HG02943 (cell line): ENCODE data around the gene PDE4C.

Source experiments
- ATAC-seq: cut with Tn5 transposase; IDR thresholded peaks from one replicate; pipeline ENCODE4 v1.9.1; 2021; ENCODE audit warnings: mild to moderate bottlenecking, low read depth, moderate library complexity; ENCODE audit not compliant: unreplicated experiment

PDE4C gene

GRCh38 chr19:18225702-18226468 lies at the start of gene PDE4C:
PDE4C (minus strand) TSS chr19:18226438; CDS start chr19:18226415, 23 bp downstream.
- no peak for ATAC-seq

- ATAC-seq = no peak
Measured at GRCh38 chr19:18274781-18275356, 48.6 kb upstream of the PDE4C start.

GRCh38 chr19:18274219-18274780 lies 48.1 kb upstream of the PDE4C start, which contains the start of gene IQCN:
IQCN (minus strand) TSS chr19:18274452; CDS start chr19:18269478, 4,974 bp downstream.
- ATAC-seq = no peak

- ATAC-seq = no peak
Measured at GRCh38 chr19:18273561-18274218, 47.5 kb upstream of the PDE4C start.

DNA sequence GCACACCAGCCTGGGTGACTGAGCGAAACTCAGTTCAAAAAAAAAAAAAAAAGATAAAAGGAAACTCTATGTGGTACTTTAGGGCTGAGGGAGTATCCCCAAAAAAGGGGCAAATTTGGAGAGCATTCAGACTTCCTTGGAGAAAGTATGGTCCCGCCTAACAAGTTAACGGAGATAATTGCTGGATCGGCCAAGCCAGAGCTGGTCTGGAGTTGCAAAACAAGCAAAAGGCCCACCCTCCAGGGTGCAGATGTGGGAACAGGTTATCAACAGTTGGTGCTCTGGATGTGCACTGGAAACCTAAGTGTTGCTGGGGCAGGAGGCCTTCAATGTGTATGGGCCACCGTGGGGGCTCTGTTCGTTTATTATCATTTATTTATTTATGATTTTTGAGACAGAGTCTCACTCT lies 45.2 kb upstream of the PDE4C start:
- ATAC-seq = no peak

- ATAC-seq = no peak
Measured at GRCh38 chr19:18270326-18270725, 44.1 kb upstream of the PDE4C start.

DNA sequence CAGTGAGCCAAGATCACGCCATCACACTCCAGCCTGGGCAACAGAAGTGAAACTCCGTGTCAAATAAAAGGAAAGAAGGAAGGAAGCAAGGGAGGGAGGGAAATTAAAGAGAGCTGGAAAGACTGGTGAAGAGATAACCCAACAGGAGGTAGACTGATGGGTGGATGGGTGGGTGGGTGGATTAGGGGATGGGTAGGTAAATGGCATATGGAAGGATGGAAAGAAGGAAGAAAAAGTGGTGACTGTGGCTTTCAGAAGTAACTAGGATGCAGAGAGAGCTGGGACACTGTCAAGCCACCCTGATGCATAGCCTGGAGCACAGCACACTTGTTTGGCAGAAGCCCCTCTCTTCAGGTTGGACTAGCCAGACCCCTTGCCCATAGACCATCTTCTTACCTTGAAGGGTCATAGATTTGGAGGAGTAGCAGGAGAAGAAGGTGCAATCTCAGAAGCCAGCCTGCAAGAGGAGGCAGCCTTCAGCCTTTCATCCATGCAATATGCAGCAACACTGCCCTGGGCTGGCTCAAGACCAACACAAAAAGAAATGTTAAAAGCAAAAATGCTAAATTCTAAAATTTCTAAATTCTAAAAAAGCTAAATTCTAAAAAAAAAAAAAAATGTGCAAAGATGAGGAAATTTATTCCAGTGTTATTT lies 43.0 kb upstream of the PDE4C start:
- no peak for ATAC-seq

- no peak for ATAC-seq
Measured at GRCh38 chr19:18266771-18267686, 40.8 kb upstream of the PDE4C start.

- ATAC-seq = no peak
Measured at GRCh38 chr19:18265582-18265981, 39.3 kb upstream of the PDE4C start.

DNA sequence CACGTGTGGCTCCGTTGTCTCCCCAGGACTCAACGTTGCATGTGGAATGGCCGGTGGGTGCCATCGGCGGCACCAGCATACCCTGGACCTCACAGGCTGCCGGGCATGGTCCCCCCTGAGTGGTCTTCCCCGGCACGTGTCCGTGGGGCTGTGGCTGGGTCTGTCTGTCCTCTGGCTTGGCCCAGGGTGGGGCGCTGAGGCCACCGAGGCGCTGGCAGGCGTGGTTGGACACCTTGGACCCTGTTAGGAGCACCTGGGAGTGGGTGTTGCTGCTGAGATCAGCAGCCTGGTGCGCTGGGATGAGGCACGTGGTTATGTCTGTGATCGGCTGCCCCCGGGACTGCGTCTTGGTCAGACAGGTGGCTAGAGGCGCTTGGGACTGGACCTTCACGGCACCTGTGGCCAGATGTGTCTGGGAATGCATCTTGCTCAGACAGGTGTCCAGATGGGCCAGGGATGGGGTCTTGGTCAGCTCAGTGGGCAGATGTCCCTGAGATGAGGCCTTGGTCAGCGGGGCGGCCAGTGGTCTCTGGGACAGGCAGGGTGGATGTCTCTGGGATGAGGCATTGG lies 38.8 kb upstream of the PDE4C start:
- ATAC-seq = no peak

GRCh38 chr19:18264137-18264854 lies 38.1 kb upstream of the PDE4C start:
- ATAC-seq = no peak

DNA sequence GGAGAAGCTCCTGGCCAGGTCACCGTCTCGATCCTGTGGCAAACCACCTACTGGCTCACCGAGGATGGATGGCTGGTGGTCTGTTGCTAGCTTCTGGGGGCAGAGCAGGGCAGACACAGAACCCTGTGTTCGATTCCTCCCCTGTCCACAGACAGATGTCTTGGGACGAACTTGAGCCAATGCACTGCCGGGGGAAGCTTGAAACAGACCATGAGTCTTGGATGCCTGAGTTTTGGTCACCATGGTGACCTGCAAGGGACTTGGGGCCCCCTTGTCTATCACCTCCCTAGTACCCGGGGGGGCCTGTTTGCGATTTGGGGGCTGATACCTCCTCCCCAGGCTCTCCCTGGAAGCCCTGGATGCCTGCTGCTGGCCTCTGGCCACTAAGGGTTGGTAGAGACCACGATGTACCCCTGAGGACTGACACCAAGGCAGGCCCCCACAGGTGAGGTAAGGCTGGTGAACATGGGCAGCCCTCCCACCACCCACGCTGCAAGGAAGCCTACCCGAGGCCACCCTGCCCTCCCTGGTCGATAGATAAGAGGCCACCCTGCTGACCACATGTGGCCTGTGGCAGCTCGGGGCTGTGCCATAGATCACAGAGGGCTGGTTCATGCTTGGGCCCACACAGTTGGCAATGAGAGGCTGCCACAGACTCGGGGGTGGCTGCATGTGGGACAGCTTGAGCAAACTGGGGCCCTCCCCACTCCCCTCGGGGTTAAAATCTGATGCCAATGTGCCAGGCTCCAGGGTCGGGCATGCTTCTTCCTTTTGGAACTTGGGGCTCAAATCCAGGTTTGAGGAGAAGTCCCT lies 37.3 kb upstream of the PDE4C start:
- no peak for ATAC-seq

DNA sequence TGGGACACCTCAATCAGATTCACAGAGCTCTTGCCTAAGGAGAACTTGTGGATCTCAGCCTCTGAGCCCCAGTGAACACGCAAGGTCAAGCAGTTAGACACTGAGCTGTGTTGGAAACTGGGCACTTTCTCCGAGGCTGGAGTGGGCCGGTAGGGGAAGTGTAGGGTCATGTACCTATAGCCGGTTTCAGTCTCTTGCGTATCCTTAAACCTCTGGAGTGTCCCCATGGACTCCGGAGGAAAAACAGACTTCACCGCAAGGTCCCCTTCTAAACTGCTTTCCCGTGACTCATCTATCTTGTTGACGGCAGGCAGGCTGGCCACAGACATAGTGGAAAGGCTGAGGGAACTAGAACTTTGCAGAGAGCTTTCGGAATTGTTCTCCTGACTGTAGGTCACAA lies 36.7 kb upstream of the PDE4C start:
- no peak for ATAC-seq

DNA sequence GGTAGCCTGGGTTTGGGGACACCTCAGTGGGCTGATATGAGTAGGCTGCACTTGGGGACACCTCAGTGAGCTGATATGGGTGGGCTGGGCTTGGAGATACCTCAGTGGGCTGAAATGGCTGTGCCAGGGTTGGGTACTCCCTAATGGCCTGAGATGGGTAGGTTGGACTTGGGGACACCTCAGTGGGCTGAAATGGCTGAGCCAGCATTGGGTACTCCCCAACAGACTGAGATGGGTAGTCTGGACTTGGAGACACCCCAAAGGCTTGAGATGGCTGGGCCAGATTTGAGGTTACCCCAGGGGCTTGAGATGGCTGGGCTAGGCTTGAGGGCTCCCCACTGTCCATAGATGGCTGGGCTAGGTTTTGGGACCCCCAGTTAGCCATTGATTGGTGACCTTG lies 35.9 kb upstream of the PDE4C start:
- ATAC-seq = no peak

DNA sequence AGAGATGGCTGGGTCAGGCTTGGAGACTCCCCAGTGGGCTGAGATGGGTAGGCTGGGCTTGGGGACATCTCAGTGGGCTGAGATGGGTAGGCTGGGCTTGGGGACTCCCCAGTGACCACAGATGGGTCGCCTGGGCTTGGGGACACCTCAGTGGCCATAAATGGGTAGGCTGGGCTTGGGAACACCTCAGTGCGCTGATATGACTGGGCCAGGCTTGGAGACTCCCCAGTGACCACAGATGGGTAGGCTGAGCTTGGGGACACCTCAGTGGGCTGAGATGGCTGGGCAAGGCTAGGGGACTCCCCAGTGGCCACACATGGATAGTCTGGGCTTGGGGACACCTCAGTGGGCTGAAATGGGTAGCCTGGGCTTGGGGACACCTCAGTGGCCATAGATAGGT lies 35.2 kb upstream of the PDE4C start:
- no peak for ATAC-seq

- ATAC-seq = no peak
Measured at GRCh38 chr19:18259893-18260292, 33.7 kb upstream of the PDE4C start.

DNA sequence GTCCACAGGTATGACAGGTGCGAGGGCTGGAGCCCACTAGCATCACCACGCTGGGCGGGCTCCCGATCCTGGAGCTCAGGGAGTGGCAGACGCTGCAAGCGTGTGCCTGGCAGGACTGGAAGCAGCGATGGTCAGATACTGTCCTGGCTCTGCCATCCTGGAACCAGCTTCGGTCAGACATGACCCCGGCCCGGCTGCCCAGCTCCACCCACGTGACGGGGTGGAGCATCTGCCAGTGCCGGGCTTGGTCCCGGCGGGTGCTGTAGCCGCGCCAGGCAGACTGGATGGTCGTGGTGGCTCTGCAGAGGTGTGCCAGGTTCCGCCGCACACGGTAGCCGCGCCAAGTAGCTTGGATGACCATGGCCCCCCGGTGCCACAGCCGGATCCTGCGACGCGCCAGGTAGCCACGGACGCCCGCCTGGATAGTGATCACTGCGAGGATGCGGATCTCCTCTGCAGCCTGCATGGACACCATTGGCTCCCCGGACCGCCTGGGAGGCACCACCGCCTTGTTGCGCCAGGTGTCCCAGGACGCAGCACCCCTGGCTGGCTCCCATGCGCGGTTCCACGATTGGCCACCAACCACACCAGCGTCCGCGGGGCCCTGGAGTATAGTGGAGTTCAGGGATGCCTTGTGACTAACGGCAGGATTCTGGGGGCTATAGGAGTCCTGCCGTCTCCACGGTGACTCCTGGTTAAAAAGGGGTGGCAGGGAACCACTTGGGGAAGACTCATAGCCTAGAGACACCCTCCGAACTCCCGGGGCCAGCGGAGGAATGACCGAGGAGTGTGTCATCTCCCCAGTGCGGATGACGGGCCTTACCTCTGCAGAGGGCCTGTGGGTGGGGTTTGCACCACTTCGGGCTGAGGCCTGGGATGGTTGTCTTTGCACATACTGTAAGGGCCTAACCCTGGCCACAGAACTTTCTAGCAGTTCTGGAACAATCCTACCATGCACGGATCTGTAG lies 31.5 kb upstream of the PDE4C start:
- ATAC-seq = no peak
